Astrocyte (in vitro differentiated cells and primary cell): ENCODE data around the gene CT47A1. TPM values are rescaled to one million over a fixed set of nuclear protein-coding genes. Genes with fewer than 3 reads are reported as not detected.

ENCODE experiments used
- total RNA-seq: library from RNA; stranded (reverse); gene quantifications from 2 replicates; pipeline ENCODE4 v1.2.1, GENCODE V29; 2021

CT47A1 gene
- total RNA-seq, 1 donor from 2014 or later = not detected

Other genes with a start within 250 kb of the CT47A1 start
- not detected in 2 replicates for gene CT47B1, start 109.9 kb downstream of the CT47A1 start, total RNA-seq
- not detected in 2 replicates for gene CT47A11, start 48.6 kb downstream of the CT47A1 start, total RNA-seq
- not detected in 2 replicates for gene CT47A10, start 43.7 kb downstream of the CT47A1 start, total RNA-seq
- not detected in 2 replicates for gene CT47A9, start 38.9 kb downstream of the CT47A1 start, total RNA-seq
- not detected in 2 replicates for gene CT47A8, start 34.0 kb downstream of the CT47A1 start, total RNA-seq
- not detected in 2 replicates for gene CT47A7, start 29.2 kb downstream of the CT47A1 start, total RNA-seq
- not detected in 2 replicates for gene CT47A6, start 24.3 kb downstream of the CT47A1 start, total RNA-seq
- not detected in 2 replicates for gene CT47A5, start 19.4 kb downstream of the CT47A1 start, total RNA-seq
- not detected in 2 replicates for gene CT47A4, start 14.6 kb downstream of the CT47A1 start, total RNA-seq
- not detected in 2 replicates for gene CT47A3, start 9.7 kb downstream of the CT47A1 start, total RNA-seq
- not detected in 2 replicates for gene CT47A2, start 4.8 kb downstream of the CT47A1 start, total RNA-seq
- 0.53 and 0.66 TPM in 2 replicates for gene GLUD2, start 61.9 kb upstream of the CT47A1 start, total RNA-seq